ENCODE data around the gene GRIK4. TPM values are rescaled to one million over a fixed set of nuclear protein-coding genes. Genes with fewer than 3 reads are reported as not detected.

Gene GRIK4
- total RNA-seq, 1 experiment from 2014 or later: 3.3 TPM

GRCh38 chr11:120652705-120653335 is 141.3 kb downstream of the GRIK4 start:
- Mint-ChIP-seq H3K36me3 (no peaks in the 10 kb centered on the region), H3K4me1 (peaks cover 5% of the 10 kb centered on the region; the same call in 1 of the 2 replicates), H3K27ac (no peak overlapping the region), H3K4me3 (no peak overlapping the region), H3K27me3 (ENCODE audit: low read depth) (peaks cover 52% of the 10 kb centered on the region), H3K9me3 (peaks cover 4% of the 10 kb centered on the region; the same call in 1 of the 2 replicates)
- ChIA-PET POLR2A (no interaction called here), CTCF (interaction anchor here (0.8 to 1.9 kb wide), 4 partner anchors 32 to 277 kb away, joined by 3 to 9 read pairs (median 4); partner anchors contain the start of gene GRIK4)
- DNase-seq (ENCODE audit: low spot score) (no peak), ATAC-seq (no peak)
- TF ChIP-seq SMAD4 (CRISPR knock-in tag; IDR thresholded peaks at IDR 0.05) (no peak), RELA (CRISPR knock-in tag; IDR thresholded peaks at IDR 0.05; ENCODE audit: borderline replicate concordance) (no peak)

GRCh38 chr11:120655589-120655988 is 144.0 kb downstream of the GRIK4 start:
- DNase-seq (ENCODE audit: low spot score) (no peak), ATAC-seq (no peak)
- CTCF ChIA-PET: interaction anchor here (1.3 to 1.8 kb wide), 3 partner anchors 9 to 41 kb away, joined by 3 to 5 read pairs (median 4); no protein-coding TSS in a partner anchor
- TF ChIP-seq GABPB1 (CRISPR knock-in tag; IDR thresholded peaks at IDR 0.05): no peak
- no peak for TF ChIP-seq FOXP1 (CRISPR knock-in tag; IDR thresholded peaks at IDR 0.05; ENCODE audit: borderline replicate concordance)
- TF ChIP-seq SMAD4 (CRISPR knock-in tag; IDR thresholded peaks at IDR 0.05): no peak
- TF ChIP-seq USF1 (CRISPR knock-in tag; IDR thresholded peaks at IDR 0.05): no peak
- no peak for TF ChIP-seq CTCF (IDR thresholded peaks at IDR 0.05)
- TF ChIP-seq ZNF219 (CRISPR knock-in tag; IDR thresholded peaks at IDR 0.05; ENCODE audit: borderline replicate concordance): no peak
- no peak for TF ChIP-seq ZNF532 (CRISPR knock-in tag; IDR thresholded peaks at IDR 0.05; ENCODE audit: borderline replicate concordance)
- TF ChIP-seq CBFB (CRISPR knock-in tag; IDR thresholded peaks at IDR 0.05; ENCODE audit: low read depth): no peak
- Mint-ChIP-seq H3K27ac (no peak overlapping the region), H3K4me3 (no peak overlapping the region), H3K4me1 (peaks cover 12% of the 10 kb centered on the region), H3K27me3 (ENCODE audit: low read depth) (peaks cover 29% of the 10 kb centered on the region), H3K9me3 (peaks cover 4% of the 10 kb centered on the region; the same call in 1 of the 2 replicates), H3K36me3 (no peaks in the 10 kb centered on the region)
- POLR2A ChIA-PET: no interaction called here

- ATAC-seq (no peak), DNase-seq (ENCODE audit: low spot score) (no peak)
- Mint-ChIP-seq H3K4me1 (peaks cover 27% of the 10 kb centered on the region), H3K27ac (no peak overlapping the region), H3K27me3 (ENCODE audit: low read depth) (peaks cover 10% of the 10 kb centered on the region), H3K36me3 (no peaks in the 10 kb centered on the region), H3K4me3 (no peak overlapping the region), H3K9me3 (peaks cover 4% of the 10 kb centered on the region; the same call in 1 of the 2 replicates)
- no peak for TF ChIP-seq ZBTB21 (CRISPR knock-in tag; IDR thresholded peaks at IDR 0.05; ENCODE audit: borderline replicate concordance)
- no peak for TF ChIP-seq IRF2 (CRISPR knock-in tag; IDR thresholded peaks at IDR 0.05; ENCODE audit: borderline replicate concordance, low read depth)
- TF ChIP-seq GABPB1 (CRISPR knock-in tag; IDR thresholded peaks at IDR 0.05): no peak
- no peak for TF ChIP-seq PREB (CRISPR knock-in tag; IDR thresholded peaks at IDR 0.05; ENCODE audit: borderline replicate concordance)
- TF ChIP-seq ZNF423 (CRISPR knock-in tag; IDR thresholded peaks at IDR 0.05): no peak
- TF ChIP-seq JUN (CRISPR knock-in tag; IDR thresholded peaks at IDR 0.05): no peak
- ChIA-PET POLR2A (no interaction called here), CTCF (no interaction called here)
Measured at GRCh38 chr11:120657306-120658070, 145.9 kb downstream of the GRIK4 start.

All from WTC11 (cell line).